ENCODE results near the gene VSIG10L2.

VSIG10L2 gene

GRCh38 chr11:125923012-125923579 lies 22.7 kb upstream of the VSIG10L2 start:
- no peaks in the 10 kb centered on the region for H3K36me3 ChIP-seq (replicated peaks)
- no peaks in the 10 kb centered on the region for H3K4me1 ChIP-seq
- peak; percentile 71 to 80 for DNase-seq (ENCODE audit: low spot score in 2 of 2)
- no peak overlapping the region for H3K4me3 ChIP-seq
- H3K9me3 ChIP-seq = no peaks in the 10 kb centered on the region
- in situ Hi-C loops (cut with MboI; ENCODE audit: low sequenced_read_pairs) = no loop called here
- H3K27me3 ChIP-seq (ENCODE audit: low read depth) = peaks cover 2% of the 10 kb centered on the region

- Histone ChIP-seq H3K36me3 (replicated peaks) (no peaks in the 10 kb centered on the region), H3K9me3 (no peaks in the 10 kb centered on the region), H3K4me1 (no peaks in the 10 kb centered on the region), H3K27me3 (ENCODE audit: low read depth) (peaks cover 2% of the 10 kb centered on the region; the same call in 1 of the 2 replicates), H3K4me3 (no peak overlapping the region)
- DNase-seq (ENCODE audit: low spot score in 2 of 2) = no peak
- in situ Hi-C loops (cut with MboI; ENCODE audit: low sequenced_read_pairs) = no loop called here
Observed at GRCh38 chr11:125923633-125924032, 22.2 kb upstream of the VSIG10L2 start.

GRCh38 chr11:125924384-125925007 lies 21.3 kb upstream of the VSIG10L2 start:
- Histone ChIP-seq H3K36me3 (replicated peaks) (no peaks in the 10 kb centered on the region), H3K27me3 (ENCODE audit: low read depth) (peaks cover 7% of the 10 kb centered on the region), H3K4me3 (no peak overlapping the region), H3K4me1 (no peaks in the 10 kb centered on the region), H3K9me3 (no peaks in the 10 kb centered on the region)
- DNase-seq (ENCODE audit: low spot score in 2 of 2) = no peak
- in situ Hi-C loops (cut with MboI; ENCODE audit: low sequenced_read_pairs) = loop anchor here (5.0 kb wide), 1 partner anchor 263 kb away; no protein-coding TSS in a partner anchor

GRCh38 chr11:125925247-125925740 lies 20.6 kb upstream of the VSIG10L2 start:
- DNase-seq (ENCODE audit: low spot score in 2 of 2) = no peak

GRCh38 chr11:125925804-125926203 lies 20.0 kb upstream of the VSIG10L2 start:
- in situ Hi-C loops (cut with MboI; ENCODE audit: low sequenced_read_pairs) = loop anchor here (5.0 kb wide), 1 partner anchor 261 kb away; no protein-coding TSS in a partner anchor
- no peaks in the 10 kb centered on the region for H3K36me3 ChIP-seq (replicated peaks)
- peaks cover 7% of the 10 kb centered on the region for H3K27me3 ChIP-seq (ENCODE audit: low read depth)
- DNase-seq (ENCODE audit: low spot score in 2 of 2) = no peak
- H3K4me1 ChIP-seq = no peaks in the 10 kb centered on the region
- H3K9me3 ChIP-seq = no peaks in the 10 kb centered on the region
- H3K4me3 ChIP-seq = no peak overlapping the region

More at GRCh38 chr11:125925247-125925740, 20.6 kb upstream of the VSIG10L2 start:
- peaks cover 7% of the 10 kb centered on the region for H3K27me3 ChIP-seq (ENCODE audit: low read depth)
- no peak overlapping the region for H3K4me3 ChIP-seq
- no peaks in the 10 kb centered on the region for H3K4me1 ChIP-seq
- no peaks in the 10 kb centered on the region for H3K36me3 ChIP-seq (replicated peaks)
- H3K9me3 ChIP-seq = no peaks in the 10 kb centered on the region
- in situ Hi-C loops (cut with MboI; ENCODE audit: low sequenced_read_pairs) = loop anchor here (5.0 kb wide), 1 partner anchor 262 kb away; no protein-coding TSS in a partner anchor

GRCh38 chr11:125926682-125927081 lies 19.2 kb upstream of the VSIG10L2 start:
- Histone ChIP-seq H3K4me1 (no peaks in the 10 kb centered on the region), H3K9me3 (no peaks in the 10 kb centered on the region), H3K27me3 (ENCODE audit: low read depth) (peaks cover 7% of the 10 kb centered on the region), H3K36me3 (replicated peaks) (no peaks in the 10 kb centered on the region), H3K4me3 (no peak overlapping the region)
- in situ Hi-C loops (cut with MboI; ENCODE audit: low sequenced_read_pairs) = loop anchor here (5.0 kb wide), 1 partner anchor 261 kb away; no protein-coding TSS in a partner anchor
- DNase-seq (ENCODE audit: low spot score in 2 of 2) = no peak

- Histone ChIP-seq H3K9me3 (no peaks in the 10 kb centered on the region), H3K27me3 (ENCODE audit: low read depth) (peaks cover 7% of the 10 kb centered on the region), H3K4me1 (0 out of 2 replicates have a peak, but pooled peaks cover 4% of the 10 kb centered on the region), H3K36me3 (replicated peaks) (no peaks in the 10 kb centered on the region), H3K4me3 (no peak overlapping the region)
- no peak for DNase-seq (ENCODE audit: low spot score in 2 of 2)
- in situ Hi-C loops (cut with MboI; ENCODE audit: low sequenced_read_pairs) = loop anchor here (5.0 kb wide), 1 partner anchor 258 kb away; no protein-coding TSS in a partner anchor
Observed at GRCh38 chr11:125929445-125930075, 16.3 kb upstream of the VSIG10L2 start.

GRCh38 chr11:125930076-125930450 lies 15.8 kb upstream of the VSIG10L2 start:
- Histone ChIP-seq H3K4me3 (no peak overlapping the region), H3K4me1 (0 out of 2 replicates have a peak, but pooled peaks cover 4% of the 10 kb centered on the region), H3K36me3 (replicated peaks) (no peaks in the 10 kb centered on the region), H3K9me3 (no peaks in the 10 kb centered on the region), H3K27me3 (ENCODE audit: low read depth) (peaks cover 7% of the 10 kb centered on the region)
- DNase-seq (ENCODE audit: low spot score in 2 of 2) = no peak
- in situ Hi-C loops (cut with MboI; ENCODE audit: low sequenced_read_pairs) = no loop called here

- DNase-seq (ENCODE audit: low spot score in 2 of 2) = no peak
- Histone ChIP-seq H3K27me3 (ENCODE audit: low read depth) (peaks cover 7% of the 10 kb centered on the region), H3K9me3 (no peaks in the 10 kb centered on the region), H3K36me3 (replicated peaks) (no peaks in the 10 kb centered on the region), H3K4me1 (0 out of 2 replicates have a peak, but pooled peaks cover 4% of the 10 kb centered on the region), H3K4me3 (no peak overlapping the region)
- in situ Hi-C loops (cut with MboI; ENCODE audit: low sequenced_read_pairs) = no loop called here
Observed at GRCh38 chr11:125931116-125931515, 14.7 kb upstream of the VSIG10L2 start.

GRCh38 chr11:125931668-125932067 lies 14.2 kb upstream of the VSIG10L2 start:
- no peak for DNase-seq (ENCODE audit: low spot score in 2 of 2)
- no peaks in the 10 kb centered on the region for H3K9me3 ChIP-seq
- no peak overlapping the region for H3K4me3 ChIP-seq
- 0 out of 2 replicates have a peak, but pooled peaks cover 4% of the 10 kb centered on the region for H3K4me1 ChIP-seq
- no peaks in the 10 kb centered on the region for H3K36me3 ChIP-seq (replicated peaks)
- in situ Hi-C loops (cut with MboI; ENCODE audit: low sequenced_read_pairs) = no loop called here
- peaks cover 7% of the 10 kb centered on the region for H3K27me3 ChIP-seq (ENCODE audit: low read depth)

- Histone ChIP-seq H3K4me1 (0 out of 2 replicates have a peak, but pooled peaks cover 4% of the 10 kb centered on the region), H3K36me3 (replicated peaks) (no peaks in the 10 kb centered on the region), H3K9me3 (no peaks in the 10 kb centered on the region), H3K4me3 (no peak overlapping the region), H3K27me3 (ENCODE audit: low read depth) (peaks cover 5% of the 10 kb centered on the region)
- in situ Hi-C loops (cut with MboI; ENCODE audit: low sequenced_read_pairs) = no loop called here
- DNase-seq (ENCODE audit: low spot score in 2 of 2) = no peak
Observed at GRCh38 chr11:125932301-125932700, 13.5 kb upstream of the VSIG10L2 start.

- in situ Hi-C loops (cut with MboI; ENCODE audit: low sequenced_read_pairs) = no loop called here
- no peak overlapping the region for H3K4me3 ChIP-seq
- H3K4me1 ChIP-seq = 0 out of 2 replicates have a peak, but pooled peaks cover 4% of the 10 kb centered on the region
- H3K36me3 ChIP-seq (replicated peaks) = no peaks in the 10 kb centered on the region
- peaks cover 5% of the 10 kb centered on the region for H3K27me3 ChIP-seq (ENCODE audit: low read depth)
- no peak for DNase-seq (ENCODE audit: low spot score in 2 of 2)
- H3K9me3 ChIP-seq = no peaks in the 10 kb centered on the region
Observed at GRCh38 chr11:125933030-125933813, 12.6 kb upstream of the VSIG10L2 start.

GRCh38 chr11:125934473-125934872 lies 11.4 kb upstream of the VSIG10L2 start:
- H3K27me3 ChIP-seq (ENCODE audit: low read depth) = no peaks in the 10 kb centered on the region
- H3K4me1 ChIP-seq = 0 out of 2 replicates have a peak, but pooled peaks cover 4% of the 10 kb centered on the region
- no peak overlapping the region for H3K4me3 ChIP-seq
- no peaks in the 10 kb centered on the region for H3K36me3 ChIP-seq (replicated peaks)
- no peak for DNase-seq (ENCODE audit: low spot score in 2 of 2)
- no peaks in the 10 kb centered on the region for H3K9me3 ChIP-seq
- in situ Hi-C loops (cut with MboI; ENCODE audit: low sequenced_read_pairs) = no loop called here

Measured in HAP-1 (cell line).